H1 (cell line): Measurements from ENCODE around the gene KLHL5. TPM values are rescaled to one million over a fixed set of nuclear protein-coding genes. Genes with fewer than 3 reads are reported as not detected.

Experiments used
- ATF2 ChIP-seq: IDR thresholded peaks from 2 replicates; pipeline ENCODE4 v1.6.1; 2012; ENCODE audit warnings: low read length, inconsistent platforms
- CHD7 ChIP-seq: fragments of 300-600 bp; sonication (generic); IDR thresholded peaks from 2 replicates; pipeline ENCODE4 v1.7.1; 2012; ENCODE audit warnings: low read length, moderate library complexity, mild to moderate bottlenecking, inconsistent platforms; ENCODE audit not compliant: insufficient replicate concordance
- GTF2F1 ChIP-seq: IDR thresholded peaks from 2 replicates; pipeline ENCODE4 v1.6.1; 2012; ENCODE audit warnings: low read depth, low read length, improper control_type of control experiment, borderline replicate concordance
- JUN ChIP-seq: IDR thresholded peaks from 2 replicates; pipeline ENCODE4 v1.6.1; 2011; ENCODE audit warnings: low read depth, mild to moderate bottlenecking, improper control_type of control experiment, low read length
- POLR2A ChIP-seq, 2 experiments: IDR thresholded peaks; 1 replicate in 1 of 2; 2 replicates in 1 of 2; pipeline ENCODE4 v1.6.1; 2011; ENCODE audit warnings: low read depth in 2 of 2, low read length in 2 of 2, mild to moderate bottlenecking in 2 of 2; ENCODE audit errors: control extremely low read depth in 1 of 2
- RXRA ChIP-seq: IDR thresholded peaks from 2 replicates; pipeline ENCODE4 v1.6.1; 2011; ENCODE audit warnings: low read depth, mild to moderate bottlenecking, low read length, moderate library complexity; ENCODE audit not compliant: insufficient read depth
- TAF1 ChIP-seq: IDR thresholded peaks from 2 replicates; pipeline ENCODE4 v1.6.1; 2011; ENCODE audit warnings: mild to moderate bottlenecking, low read depth, low read length
- polyA plus RNA-seq, 7 experiments: library from polyadenylated mRNA; depleted of rRNA in 3 of 7; stranded (reverse) in 5 of 7; unstranded in 2 of 7; fragments of >200 nt in 5 of 7; fragments of 200-250 nt in 2 of 7; gene quantifications; 1 replicate in 5 of 7; 2 replicates in 1 of 7; 4 replicates in 1 of 7; pipeline versions ENCODE4 v1.2.1 to v1.2.3, GENCODE V29; 2011 to 2013; ENCODE audit warnings: missing spikeins in 2 of 7, mixed read lengths in 2 of 7
- total RNA-seq: library from RNA; stranded (reverse); fragmentation: NEBNext Ultra II Directional; extraction: Animal tissue kit (Norgen Biotek cat#: 25700); gene quantifications from 2 replicates; pipeline ENCODE4 v1.2.1, GENCODE V29; 2021

Gene KLHL5
- total and polyA plus RNA-seq, 2 of the 8 experiments (the other 6 are each of a cell fraction or from before 2014, with no cell fraction given): 13.0 to 23.6 TPM

GRCh38 chr4:39047681-39048080 is 14.4 kb upstream of the KLHL5 start (continued):
- TF ChIP-seq CHD7 (no peak), TAF1 (no peak), ATF2 (no peak), POLR2A (IDR thresholded peaks at IDR 0.05; ENCODE audit: control extremely low read depth in 1 of 2, low read depth in 2 of 2, low read length in 2 of 2) (no peak), JUN (no peak), RXRA (no peak), GTF2F1 (no peak)
